GM19351 (cell line): ENCODE measurements around the gene DNASE1L3.
"Not testable (repeated sequence)": the region's sequence is repeated elsewhere in the genome, so short reads cannot be mapped to it uniquely, and the experiment has no call there.

Experiments
- ATAC-seq: cut with Tn5 transposase; IDR thresholded peaks from one replicate; pipeline ENCODE4 v1.9.1; 2021; ENCODE audit warnings: mild to moderate bottlenecking, moderate library complexity; ENCODE audit not compliant: unreplicated experiment

Gene DNASE1L3

DNA sequence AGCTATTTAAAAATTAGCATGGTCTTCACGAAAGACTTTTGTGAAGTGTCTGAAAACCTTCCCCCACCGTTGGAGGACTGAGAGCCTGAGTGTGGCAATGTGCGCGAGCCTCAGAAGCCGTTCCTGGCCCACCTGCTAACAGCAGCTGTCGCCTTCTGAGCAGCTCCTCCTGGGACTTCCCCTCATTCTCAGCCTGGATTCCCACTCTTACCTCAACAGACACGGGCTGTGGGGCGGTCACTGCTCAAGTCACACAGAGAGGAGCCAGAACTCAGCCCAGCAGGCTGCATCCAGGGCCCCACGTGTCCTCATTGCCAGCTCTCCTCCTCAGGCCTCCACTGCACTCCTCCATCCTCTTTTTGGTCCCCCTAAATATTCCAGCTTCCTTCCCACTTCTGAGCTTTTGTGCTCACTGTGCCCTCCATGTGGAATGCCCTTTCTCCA is 7.8 kb downstream of the DNASE1L3 start:
- ATAC-seq = peak; percentile 72

DNA sequence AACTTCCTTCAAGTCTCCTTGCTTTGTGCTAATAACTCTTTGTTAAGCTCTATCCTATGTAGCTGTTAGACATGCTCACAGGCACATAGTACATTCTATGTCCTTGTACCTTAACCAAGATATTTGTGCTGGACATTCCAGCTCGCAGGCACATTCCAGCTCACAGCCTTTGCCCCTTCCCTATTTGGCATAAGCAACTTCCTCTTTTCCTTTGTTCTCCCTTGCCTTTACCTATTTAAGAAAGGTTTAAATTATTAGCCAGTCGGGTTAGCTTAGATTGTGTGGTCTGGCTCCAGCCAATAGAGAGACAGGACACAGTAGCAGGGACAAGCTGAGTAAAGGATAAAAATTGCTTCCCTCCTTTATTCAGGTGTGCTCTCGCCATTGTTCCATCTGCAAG is 9.3 kb downstream of the DNASE1L3 start:
- not testable (repeated sequence) for ATAC-seq

DNA sequence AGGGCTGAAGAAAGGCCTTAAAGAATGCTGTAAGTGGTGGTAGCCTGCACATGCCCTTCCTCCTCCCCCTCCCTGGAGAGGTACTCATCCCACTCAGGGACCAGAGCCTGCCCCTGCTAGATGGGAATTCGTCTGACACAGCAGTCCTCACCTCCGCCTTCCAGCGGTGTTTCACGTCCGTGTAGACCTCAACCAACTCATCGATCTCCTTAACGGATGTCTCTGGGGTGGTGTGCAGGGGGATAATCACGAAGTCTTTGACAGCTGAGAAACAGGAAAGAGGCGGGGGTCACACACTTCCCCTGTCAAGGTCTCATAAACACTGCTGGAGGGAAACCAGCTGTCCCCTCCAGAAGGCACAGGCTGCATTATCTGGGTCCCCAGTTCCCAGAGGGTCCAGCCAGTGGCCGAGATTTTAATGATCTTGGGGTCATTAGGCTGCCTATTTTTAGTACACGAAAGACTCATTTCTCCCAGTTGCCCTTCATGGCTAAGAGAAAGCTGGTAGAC is 9.9 kb downstream of the DNASE1L3 start:
- ATAC-seq = no peak

DNA sequence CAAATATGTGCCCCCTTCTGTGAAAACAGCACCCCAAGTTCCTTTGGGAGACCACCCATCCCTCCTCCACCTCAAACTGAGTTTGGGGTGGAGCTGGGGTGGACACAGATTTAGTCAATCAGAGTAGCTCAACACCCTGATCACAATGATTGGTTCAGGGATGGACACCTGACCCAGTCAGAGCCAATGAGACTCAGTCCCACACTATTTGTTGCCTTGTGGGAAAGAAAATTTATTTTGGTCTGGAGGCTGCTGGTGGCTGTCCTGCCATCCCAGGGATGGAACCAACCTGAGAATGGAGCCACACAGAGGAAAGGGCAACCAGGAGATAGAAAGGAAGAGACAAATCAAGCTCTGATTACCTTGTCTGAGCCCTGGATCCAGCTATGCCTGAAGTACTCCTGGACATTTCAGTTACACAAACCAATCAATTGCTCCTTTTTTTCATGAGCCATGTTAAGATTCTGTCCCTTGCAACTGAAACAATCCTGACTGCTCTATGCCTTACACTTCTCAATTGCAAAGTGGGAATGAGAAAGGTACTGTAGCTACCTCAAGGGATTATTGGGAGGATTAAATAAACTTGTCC is 10.6 kb downstream of the DNASE1L3 start:
- ATAC-seq = no peak

DNA sequence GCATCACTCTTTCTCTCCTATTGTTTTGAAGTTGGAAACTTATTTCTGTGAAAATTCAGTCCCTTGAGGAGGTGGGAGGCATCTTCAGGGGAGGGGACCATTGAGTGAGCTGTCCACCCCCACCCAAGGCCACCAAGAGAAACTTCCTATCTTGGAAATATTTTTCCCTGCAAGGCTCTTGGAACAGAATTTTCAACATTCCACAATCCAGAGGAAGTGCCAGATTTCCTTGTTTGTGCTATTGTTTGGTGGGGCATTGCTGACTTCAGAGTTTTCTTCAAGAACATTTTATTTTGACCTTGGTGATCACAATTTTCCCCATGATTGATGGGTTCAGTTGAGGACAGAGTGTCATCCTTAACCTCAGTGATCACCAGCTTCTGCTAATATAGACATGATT is 12.0 kb downstream of the DNASE1L3 start:
- ATAC-seq = no peak

DNA sequence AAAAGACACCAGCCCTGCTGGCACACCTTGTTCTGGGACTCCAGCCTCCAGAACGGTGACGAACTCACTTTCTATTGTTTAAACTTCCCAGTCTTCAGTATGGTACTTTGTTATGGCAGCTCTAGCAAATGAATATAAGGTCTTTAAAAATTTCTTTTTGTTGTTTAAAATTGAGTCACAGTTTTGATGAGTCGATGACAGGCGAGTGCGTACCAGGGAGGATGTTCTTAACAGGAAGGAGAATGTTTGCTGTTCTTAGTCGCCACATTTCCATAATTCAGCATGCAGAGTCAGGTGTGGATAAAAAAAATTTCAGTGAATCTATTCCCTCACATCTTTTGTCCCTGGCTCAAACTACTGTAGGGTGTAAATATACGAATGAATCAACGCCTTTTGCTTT is 12.4 kb downstream of the DNASE1L3 start:
- no peak for ATAC-seq

DNA sequence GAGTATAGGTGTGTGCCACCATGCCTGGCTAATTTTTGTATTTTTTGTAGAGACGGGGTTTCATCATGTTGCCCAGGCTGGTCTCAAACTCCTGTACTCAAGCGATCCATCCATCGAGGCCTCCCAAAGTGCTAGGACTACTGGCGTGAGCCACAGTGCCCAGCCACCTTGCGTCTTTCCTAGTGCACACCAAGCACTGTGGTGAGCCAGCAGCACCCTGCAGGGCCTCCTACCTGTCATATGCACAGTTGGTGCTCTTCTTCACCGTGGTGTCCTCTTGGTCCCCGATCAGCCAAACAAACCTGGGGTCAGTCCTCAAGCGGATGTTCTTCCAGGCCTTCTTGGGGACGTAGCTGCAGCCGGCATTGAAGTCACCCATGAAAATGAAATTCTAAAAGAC is 13.2 kb downstream of the DNASE1L3 start:
- ATAC-seq = no peak

DNA sequence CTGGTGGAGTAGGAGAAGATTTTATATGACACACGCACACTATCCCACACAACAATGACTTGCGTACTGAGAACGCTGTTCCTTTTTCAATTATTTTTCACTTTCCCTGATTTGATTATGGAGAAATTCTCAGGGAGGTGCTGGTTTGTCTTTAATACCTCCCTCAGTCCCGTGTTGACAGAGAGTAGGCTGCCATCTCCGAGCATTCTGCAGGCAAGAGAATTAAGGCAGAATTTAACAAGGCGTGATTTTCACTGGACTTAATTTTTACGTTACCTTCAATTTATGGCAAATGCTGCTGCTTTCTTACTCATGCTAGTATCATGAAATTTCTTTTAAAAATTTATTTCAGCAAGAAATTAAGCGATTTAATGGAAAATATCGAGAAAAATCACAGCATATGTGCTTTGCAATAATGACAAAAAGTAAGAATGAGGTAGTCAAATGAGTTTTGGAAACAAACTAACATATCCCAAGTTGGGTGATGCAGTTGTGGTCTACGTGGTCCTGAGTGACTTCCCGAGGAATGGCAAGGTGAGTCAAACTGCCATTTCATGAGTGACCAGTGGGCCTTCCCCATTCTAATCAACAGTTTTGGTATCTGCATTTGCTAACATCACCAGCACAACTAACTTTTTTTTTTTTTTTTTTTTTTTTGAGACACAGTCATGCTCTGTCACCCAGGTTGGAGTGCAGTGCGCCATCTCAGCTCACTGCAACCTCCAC is 16.9 kb downstream of the DNASE1L3 start:
- no peak for ATAC-seq

DNA sequence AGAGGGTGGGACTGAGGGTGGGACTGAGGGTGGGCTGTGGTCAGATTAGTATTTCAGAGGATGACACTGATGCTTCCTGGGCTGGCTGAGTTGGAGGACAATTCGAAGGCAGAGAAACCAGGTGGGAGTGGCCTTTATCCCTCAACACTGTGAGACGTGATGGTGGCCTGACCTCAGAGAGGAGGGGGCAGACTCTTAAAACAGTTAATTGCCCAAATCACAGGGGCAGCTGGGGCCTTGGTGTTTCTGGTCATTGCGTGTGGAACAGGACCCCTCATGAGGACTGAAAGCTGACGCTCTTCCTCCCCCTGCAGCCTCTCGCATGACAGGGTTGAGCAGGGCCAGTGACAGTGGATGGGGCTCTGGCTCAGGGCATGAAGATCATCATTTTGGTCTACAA is 18.7 kb downstream of the DNASE1L3 start:
- no peak for ATAC-seq

DNA sequence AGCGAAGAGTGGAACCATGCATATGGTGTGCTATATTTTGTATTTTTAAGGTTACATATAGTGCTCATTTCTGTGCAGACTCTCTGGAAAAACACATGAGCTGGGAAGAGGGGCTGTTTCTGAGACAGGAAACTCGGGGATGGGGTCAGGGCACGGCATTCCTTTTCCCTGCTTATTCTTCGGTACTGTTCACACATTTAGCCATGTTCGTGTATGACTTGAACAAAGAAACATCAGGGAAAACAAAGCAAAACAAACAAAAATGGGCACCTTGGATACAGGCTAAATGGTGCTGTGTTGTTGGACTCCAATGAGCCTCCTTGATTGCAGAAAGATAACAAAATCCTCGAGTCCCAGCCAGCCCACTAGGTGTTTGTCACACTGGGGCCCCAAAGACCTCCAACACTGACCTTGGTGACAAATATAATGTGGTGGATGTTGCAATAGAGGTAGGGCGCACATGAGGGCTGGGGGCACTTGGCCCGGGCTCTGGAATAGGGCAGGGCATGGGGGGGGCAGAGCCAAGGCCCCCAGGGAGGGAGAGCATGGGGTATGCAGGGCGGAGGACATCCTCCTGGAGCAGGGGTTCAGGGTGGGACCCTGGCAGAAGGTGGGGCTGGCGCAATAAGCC is 19.3 kb downstream of the DNASE1L3 start:
- no peak for ATAC-seq

DNA sequence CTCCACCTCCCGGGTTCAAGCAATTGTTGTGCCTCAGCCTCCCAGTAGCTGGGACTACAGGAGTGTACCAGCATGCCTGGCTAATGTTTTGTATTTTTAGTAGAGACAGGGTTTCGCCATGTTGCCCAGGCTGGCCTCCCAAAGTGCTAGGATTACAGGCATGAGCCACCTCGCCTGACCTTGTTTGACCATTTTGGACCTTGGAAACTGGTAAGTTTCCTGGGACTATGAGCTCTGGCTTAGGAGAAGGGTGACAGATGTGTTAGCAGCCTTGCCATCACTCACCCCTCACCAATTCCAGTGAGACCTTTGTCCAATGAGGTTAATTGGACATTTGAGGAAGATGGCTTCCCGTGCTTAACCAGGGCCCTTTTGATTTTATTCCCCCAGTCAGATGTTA is 19.9 kb downstream of the DNASE1L3 start:
- no peak for ATAC-seq

DNA sequence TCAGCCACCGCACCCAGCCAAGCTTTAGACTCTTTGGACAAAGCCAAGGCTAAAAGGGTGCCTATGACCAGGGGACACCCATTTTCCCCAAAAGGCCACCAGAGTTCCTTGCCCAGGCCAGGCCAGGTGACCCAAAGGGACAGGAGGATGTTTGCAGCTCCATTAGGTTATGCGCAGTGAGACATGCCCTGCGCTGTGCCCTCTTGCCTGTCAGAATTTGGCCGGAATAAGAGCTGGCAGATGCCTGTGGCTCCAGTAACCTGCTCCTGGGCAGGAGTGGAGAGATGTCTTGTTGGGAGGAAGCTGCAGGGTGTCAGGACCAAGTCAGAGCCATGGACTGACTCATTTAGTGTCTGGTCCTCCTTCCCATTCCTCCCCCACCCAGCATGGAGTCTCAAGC is 20.5 kb downstream of the DNASE1L3 start:
- ATAC-seq = no peak

DNA sequence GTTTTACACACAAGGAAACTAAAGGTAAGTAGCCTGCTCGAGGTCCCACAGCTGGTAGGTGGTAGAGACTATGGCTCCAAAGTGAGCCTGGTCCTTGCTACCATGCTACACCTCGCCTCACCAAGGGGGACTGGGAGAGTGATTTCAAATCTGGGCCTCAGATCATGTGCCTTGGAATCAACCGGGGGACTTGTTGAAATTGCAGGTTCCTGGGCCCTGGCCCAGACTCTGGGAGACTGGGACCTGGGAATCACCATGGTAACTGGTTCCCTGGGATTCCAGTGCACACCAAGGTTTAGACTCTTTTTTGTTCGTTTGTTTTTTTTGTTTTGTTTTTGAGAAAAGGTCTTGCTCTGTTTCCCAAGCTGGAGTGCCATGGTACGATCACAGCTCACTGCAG is 21.1 kb downstream of the DNASE1L3 start:
- ATAC-seq = no peak

DNA sequence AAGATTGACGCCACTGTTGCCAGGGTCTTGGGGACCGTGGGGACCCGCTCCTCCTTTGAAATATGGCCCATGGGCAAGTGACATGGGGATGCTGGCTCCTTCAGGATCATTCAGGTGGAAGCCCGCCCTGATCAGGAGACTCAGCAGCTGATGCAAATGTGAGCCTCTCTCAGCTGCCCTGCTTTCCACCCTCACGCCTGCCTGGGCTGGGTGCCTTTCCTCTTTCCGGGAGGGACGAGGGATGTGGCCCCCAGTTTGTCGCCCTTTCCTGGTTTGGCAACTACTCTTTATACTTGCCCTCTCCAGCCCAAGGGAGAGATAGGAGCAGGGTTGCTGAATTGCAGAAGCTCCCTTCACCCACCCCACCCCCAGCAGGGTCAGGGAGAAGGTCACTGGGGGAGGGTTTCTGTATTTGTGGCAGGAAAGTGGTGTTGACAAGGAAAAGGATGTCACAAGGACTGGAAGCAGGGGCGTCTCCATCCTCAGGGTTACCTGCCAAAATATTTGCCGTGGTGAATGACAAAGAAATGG is 21.8 kb downstream of the DNASE1L3 start:
- ATAC-seq = no peak

DNA sequence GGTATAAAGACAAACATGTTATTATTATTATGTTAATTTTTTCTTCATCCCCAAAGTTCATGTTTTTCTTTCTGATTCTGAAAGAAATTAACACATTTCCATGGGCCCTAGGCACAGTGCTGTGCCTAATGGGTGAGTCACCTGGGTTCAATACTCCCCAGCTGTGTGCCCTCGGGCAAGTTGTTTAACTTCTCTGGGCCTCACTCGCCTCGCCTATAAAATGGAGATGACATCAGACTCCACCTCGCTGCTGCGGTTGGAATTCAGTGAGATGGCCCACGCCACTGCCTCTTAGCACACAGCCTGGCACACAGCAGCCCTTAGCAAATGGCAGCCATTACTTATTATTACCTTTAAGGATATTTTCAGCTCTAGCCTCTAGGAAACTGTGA is 22.6 kb downstream of the DNASE1L3 start:
- ATAC-seq = no peak

DNA sequence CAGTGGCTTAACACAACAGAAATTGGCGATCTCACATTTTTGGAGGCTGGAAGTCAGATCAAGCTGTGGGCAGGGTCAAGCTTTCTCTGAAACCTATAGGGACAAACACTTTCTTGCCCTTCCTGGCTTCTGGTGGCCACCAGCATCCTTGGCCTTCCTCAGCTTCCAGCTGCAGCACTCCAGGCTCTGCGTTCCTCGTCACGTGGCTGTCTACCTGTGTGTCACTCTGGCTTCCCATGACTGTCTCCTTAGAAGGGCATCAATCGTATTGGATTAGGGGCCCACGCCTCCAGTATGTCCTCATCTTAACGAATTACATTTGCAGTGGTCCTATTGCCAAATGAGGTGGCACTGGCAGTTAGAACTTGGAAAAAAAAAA is 25.8 kb downstream of the DNASE1L3 start:
- no peak for ATAC-seq

DNA sequence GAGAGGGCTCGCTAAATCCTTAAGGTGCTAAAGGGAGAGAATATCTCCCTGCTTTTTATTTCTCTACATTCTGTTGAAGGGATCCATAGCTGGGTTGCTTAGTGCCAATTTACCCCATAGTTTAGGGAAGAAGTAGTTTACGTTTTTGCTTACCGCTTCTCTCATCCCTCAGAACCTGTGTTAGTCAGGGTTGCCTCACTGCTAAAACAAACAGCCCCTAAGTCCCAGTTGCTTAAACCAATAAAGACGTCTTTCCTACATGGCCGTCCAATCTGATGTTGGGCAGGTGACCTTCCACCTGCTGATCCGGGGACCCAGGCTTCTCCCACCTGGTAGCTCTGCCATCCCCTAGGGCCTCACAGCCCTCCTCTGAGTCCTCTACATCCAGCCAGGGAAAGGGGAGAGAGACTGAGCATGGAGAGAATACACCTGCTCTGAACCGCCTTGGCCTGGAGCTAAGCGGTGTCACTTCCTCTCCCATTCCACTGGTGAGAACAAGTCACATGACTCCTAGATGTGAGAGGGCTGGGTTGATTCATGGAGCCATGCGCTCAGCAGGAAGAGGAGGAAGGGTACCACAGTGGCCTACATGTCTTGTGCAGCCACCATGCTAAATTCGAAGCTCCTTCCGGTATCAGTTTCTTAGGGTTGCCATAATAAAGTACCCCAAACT is 26.3 kb downstream of the DNASE1L3 start:
- ATAC-seq = no peak

DNA sequence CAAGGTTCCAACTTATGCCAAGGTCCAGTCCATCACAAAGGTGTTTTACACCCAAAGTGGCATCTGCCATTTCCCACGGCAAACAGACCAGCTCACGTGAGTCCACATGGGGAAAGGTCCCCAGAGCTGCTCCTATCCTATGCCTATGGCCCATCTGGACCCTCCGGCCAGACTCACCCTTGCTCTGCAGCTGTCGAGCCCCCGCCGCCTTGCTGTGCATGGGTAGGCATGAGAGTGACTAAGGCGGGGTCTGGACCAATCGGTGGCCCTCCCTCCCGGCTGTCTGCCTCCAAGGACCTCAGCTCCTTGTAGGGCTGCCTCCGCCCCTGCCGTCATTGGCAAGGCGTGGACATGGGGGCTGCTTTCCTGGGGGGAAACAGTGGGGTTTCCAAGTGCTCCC is 26.9 kb downstream of the DNASE1L3 start:
- ATAC-seq = no peak

DNA sequence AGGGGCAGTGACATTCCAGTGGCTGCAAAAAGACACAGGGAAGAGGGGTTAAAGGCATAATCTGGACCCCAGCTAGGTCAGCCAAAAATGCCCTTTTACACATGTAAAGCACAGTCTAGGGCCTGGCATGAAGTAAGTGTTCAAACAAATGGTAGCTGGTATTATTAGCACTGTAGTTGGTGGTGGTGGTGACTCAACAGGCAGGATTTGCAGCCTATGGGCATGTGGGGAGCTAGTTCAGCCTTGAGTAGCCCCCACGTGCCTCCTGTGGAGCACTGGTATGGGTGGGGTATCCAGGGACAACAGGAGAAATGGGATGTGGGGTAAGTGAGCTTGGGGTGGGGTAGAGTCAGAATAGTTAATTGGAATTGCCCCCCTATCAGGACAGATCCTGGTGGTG is 27.6 kb downstream of the DNASE1L3 start:
- ATAC-seq = no peak

DNA sequence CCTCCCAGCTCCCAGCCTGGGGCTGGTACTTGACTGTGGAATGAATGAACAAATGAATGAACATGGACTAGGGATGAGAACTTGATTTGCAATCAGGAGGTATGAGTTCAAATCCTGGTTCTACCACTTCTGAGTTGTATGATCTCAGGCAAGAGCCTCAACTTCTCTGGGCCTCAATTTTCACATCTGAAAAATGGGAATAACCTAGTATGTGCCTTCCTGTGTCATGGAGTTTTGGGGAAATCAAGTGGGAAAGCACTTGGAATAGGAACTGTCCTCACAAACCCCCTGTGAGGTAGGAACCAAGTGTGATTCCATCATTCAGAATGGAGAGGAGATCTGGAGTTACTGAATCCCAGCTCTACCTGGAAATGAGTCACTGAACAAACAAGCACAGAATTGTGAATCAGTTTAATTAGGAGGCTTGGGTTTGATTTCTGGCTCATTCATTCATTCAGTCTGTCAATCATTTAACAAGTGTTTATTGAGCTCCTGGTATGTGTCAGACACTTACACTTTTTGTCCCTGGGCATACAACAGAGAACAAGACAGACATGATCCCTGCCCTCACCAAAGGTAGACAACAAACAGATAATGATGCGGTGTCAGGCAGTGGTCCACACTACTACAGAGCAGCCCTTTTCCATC is 29.7 kb downstream of the DNASE1L3 start:
- no peak for ATAC-seq
